ENCODE data around the gene UBXN11.

The UBXN11 gene

DNA sequence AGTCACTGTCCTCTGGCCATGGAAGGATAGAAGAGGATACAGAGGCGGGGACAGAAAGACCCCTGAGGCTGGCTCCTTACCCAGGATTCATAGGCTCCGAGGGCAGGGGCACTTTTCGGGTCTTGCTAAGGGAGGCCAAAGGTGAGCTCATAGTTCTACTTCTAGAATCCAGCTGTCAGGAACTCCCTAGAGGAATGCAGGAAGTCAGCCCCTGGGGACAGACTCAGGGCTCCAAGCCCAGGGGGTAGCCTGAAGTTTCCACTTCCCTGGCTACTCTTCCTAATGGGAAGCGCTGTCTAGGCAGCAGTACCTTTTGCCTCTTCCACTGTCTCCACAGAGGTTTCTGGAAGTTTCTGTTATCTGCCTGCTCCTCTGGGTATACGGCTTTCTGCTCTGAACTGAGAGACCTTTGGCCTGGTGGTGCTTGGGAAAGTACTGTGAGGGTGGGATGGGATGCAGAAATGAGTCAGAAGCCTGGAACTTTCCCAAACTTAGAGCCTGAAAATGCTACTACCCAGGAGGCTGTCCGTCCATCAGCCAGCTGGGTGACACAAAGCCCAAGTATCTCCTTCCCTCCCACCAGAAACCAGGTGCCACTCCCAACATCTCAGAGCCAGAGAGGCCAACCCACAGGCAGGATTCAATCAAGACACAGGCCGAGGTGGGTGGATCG is 3.6 kb downstream of the UBXN11 start:
- no peak overlapping the region for H2BK120ac ChIP-seq (ENCODE audit: low read depth, low read length)
- no peak overlapping the region for H2BK5ac ChIP-seq (ENCODE audit: low read depth, low read length, poor library complexity, severe bottlenecking)
- H3K79me1 ChIP-seq (replicated peaks; ENCODE audit: low read length, poor library complexity, severe bottlenecking): peaks cover 31% of the 10 kb centered on the region
- H3K9ac ChIP-seq (ENCODE audit: low read length): peak overlapping the region; percentile 29
- no peaks in the 10 kb centered on the region for H3K9me3 ChIP-seq (ENCODE audit: control insufficient read depth, low read length)
- peak overlapping the region; percentile 20 for H3K27ac ChIP-seq (ENCODE audit: low read length, poor library complexity, severe bottlenecking)
- WGBS: 46% methylated on average over 8 of the region's 8 CpGs
- peak overlapping the region in 1 of 2 experiments; percentile 19 for H3K4me3 ChIP-seq (ENCODE audit: insufficient read depth in 1 of 2, low read depth in 1 of 2, low read length in 2 of 2)
- H3K4me1 ChIP-seq (ENCODE audit: control insufficient read depth, insufficient read depth, low read depth, low read length): peaks cover 19% of the 10 kb centered on the region
- H2BK15ac ChIP-seq (ENCODE audit: low read depth, poor library complexity, severe bottlenecking): no peak overlapping the region
- peaks cover 0 to 12% of the 10 kb centered on the region in 2 experiments for H3K36me3 ChIP-seq (ENCODE audit: control insufficient read depth in 1 of 2, insufficient read depth in 2 of 2, low read depth in 1 of 2, low read length in 2 of 2)
- no peak overlapping the region for H3K4ac ChIP-seq (ENCODE audit: low read depth in 1 of 2, low read length in 2 of 2)
- no peak overlapping the region for H2AFZ ChIP-seq (ENCODE audit: low read depth, low read length)
- peak overlapping the region in 1 of 2 experiments; percentile 52 for H2BK12ac ChIP-seq (ENCODE audit: low read length in 2 of 2)
- H4K91ac ChIP-seq (ENCODE audit: low read length): no peak overlapping the region
- peak; percentile 62 for DNase-seq
- peak overlapping the region; percentile 27 for H2AK5ac ChIP-seq (ENCODE audit: low read length, severe bottlenecking)
- H3K14ac ChIP-seq (ENCODE audit: low read length in 2 of 2): no peak overlapping the region
- no peaks in the 10 kb centered on the region for H3K27me3 ChIP-seq (ENCODE audit: control insufficient read depth in 1 of 2, insufficient read depth in 1 of 2, low read length in 2 of 2)
- H3K23ac ChIP-seq (ENCODE audit: low read length in 2 of 2): no peak overlapping the region
- peak overlapping the region in 1 of 2 experiments; percentile 62 for H3K18ac ChIP-seq (ENCODE audit: low read depth in 1 of 2, low read length in 2 of 2)
- peak overlapping the region; percentile 42 for H4K8ac ChIP-seq (ENCODE audit: low read length)
- no peak overlapping the region for H3K4me2 ChIP-seq (ENCODE audit: low read length, poor library complexity, severe bottlenecking)

DNA sequence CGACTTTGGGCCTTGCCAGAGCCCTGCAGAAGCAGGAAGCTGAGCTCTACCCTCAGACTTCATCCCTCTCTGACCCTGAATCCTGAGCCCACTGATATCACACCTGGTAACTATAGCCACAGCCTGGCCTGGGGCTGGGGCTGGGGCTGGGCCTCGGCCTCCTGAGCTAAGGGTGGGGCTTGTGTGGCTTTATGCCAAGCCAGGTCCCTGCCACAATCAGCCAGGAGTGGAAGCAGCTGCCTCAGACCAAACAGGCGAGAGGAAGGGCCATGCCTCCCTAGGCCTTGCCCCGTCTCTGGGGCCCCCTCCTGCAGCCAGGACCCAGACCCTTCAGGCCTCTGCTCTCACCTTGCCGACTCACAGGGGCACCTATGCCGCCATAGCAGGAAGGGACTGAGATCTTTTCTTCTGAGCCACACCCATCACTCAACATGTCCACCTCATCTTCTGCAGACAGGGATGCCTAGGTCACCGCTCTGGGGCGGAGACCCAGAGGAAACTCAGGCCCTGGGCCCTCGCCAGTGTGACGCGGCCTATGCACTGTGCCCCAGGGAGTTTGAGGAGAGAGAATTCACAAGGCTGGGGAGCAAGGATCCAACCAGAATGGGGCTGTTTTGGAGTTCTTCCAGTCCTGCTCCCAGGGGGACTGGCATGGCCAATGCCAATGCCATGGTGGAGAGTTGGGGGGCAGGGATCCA is 5.7 kb downstream of the UBXN11 start:
- Histone ChIP-seq H3K27me3 (ENCODE audit: control insufficient read depth in 1 of 2, insufficient read depth in 1 of 2, low read length in 2 of 2) (no peaks in the 10 kb centered on the region), H2AFZ (ENCODE audit: low read depth, low read length) (no peak overlapping the region), H2BK15ac (ENCODE audit: low read depth, poor library complexity, severe bottlenecking) (no peak overlapping the region), H3K14ac (ENCODE audit: low read length in 2 of 2) (no peak overlapping the region), H3K9me3 (ENCODE audit: control insufficient read depth, low read length) (no peaks in the 10 kb centered on the region), H2BK5ac (ENCODE audit: low read depth, low read length, poor library complexity, severe bottlenecking) (no peak overlapping the region), H3K9ac (ENCODE audit: low read length) (no peak overlapping the region), H3K4ac (ENCODE audit: low read depth in 1 of 2, low read length in 2 of 2) (no peak overlapping the region), H3K4me2 (ENCODE audit: low read length, poor library complexity, severe bottlenecking) (no peak overlapping the region), H2BK120ac (ENCODE audit: low read depth, low read length) (no peak overlapping the region), H2AK5ac (ENCODE audit: low read length, severe bottlenecking) (no peak overlapping the region), H3K27ac (ENCODE audit: low read length, poor library complexity, severe bottlenecking) (no peak overlapping the region), H2BK12ac (ENCODE audit: low read length in 2 of 2) (no peak overlapping the region), H4K91ac (ENCODE audit: low read length) (no peak overlapping the region), H3K36me3 (ENCODE audit: control insufficient read depth in 1 of 2, insufficient read depth in 2 of 2, low read depth in 1 of 2, low read length in 2 of 2) (peaks cover 14 to 33% of the 10 kb centered on the region in 2 experiments), H3K4me1 (ENCODE audit: control insufficient read depth, insufficient read depth, low read depth, low read length) (peaks cover 16% of the 10 kb centered on the region), H3K23ac (ENCODE audit: low read length in 2 of 2) (no peak overlapping the region), H4K8ac (ENCODE audit: low read length) (no peak overlapping the region), H3K79me1 (replicated peaks; ENCODE audit: low read length, poor library complexity, severe bottlenecking) (peaks cover 26% of the 10 kb centered on the region), H3K4me3 (ENCODE audit: insufficient read depth in 1 of 2, low read depth in 1 of 2, low read length in 2 of 2) (no peak overlapping the region), H3K18ac (ENCODE audit: low read depth in 1 of 2, low read length in 2 of 2) (no peak overlapping the region)
- no peak for DNase-seq
- WGBS: 93% methylated on average over 11 of the region's 11 CpGs

DNA sequence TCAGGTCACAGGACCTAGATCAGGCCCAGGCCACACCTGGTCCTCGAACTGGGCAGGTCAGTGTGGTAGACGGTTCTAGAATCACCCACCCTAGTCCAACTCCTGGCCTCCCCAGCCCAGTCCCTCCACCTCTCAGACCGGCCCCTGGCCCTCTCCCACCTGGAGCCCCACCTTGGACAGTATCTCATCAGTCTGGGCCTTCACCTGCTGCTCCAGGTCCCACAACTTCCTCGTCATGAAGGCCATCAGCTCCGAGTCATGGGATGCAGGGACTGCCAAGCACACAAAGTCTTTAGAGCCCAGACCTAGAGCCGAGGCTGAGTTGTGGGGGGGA is 8.7 kb downstream of the UBXN11 start:
- DNase-seq: no peak
- no peaks in the 10 kb centered on the region for H3K9me3 ChIP-seq (ENCODE audit: control insufficient read depth, low read length)
- H4K91ac ChIP-seq (ENCODE audit: low read length): no peak overlapping the region
- 69% methylated on average over 5 of the region's 6 CpGs for WGBS
- peak overlapping the region; percentile 23 for H2BK120ac ChIP-seq (ENCODE audit: low read depth, low read length)
- H2BK5ac ChIP-seq (ENCODE audit: low read depth, low read length, poor library complexity, severe bottlenecking): no peak overlapping the region
- H3K4me3 ChIP-seq (ENCODE audit: insufficient read depth in 1 of 2, low read depth in 1 of 2, low read length in 2 of 2): no peak overlapping the region
- H3K4me2 ChIP-seq (ENCODE audit: low read length, poor library complexity, severe bottlenecking): no peak overlapping the region
- H3K4ac ChIP-seq (ENCODE audit: low read depth in 1 of 2, low read length in 2 of 2): no peak overlapping the region
- no peak overlapping the region for H2BK12ac ChIP-seq (ENCODE audit: low read length in 2 of 2)
- no peaks in the 10 kb centered on the region for H3K27me3 ChIP-seq (ENCODE audit: control insufficient read depth in 1 of 2, insufficient read depth in 1 of 2, low read length in 2 of 2)
- H3K36me3 ChIP-seq (ENCODE audit: control insufficient read depth in 1 of 2, insufficient read depth in 2 of 2, low read depth in 1 of 2, low read length in 2 of 2): peaks cover 22 to 41% of the 10 kb centered on the region in 2 experiments
- H3K4me1 ChIP-seq (ENCODE audit: control insufficient read depth, insufficient read depth, low read depth, low read length): peaks cover 8% of the 10 kb centered on the region
- H3K9ac ChIP-seq (ENCODE audit: low read length): no peak overlapping the region
- H3K18ac ChIP-seq (ENCODE audit: low read depth in 1 of 2, low read length in 2 of 2): no peak overlapping the region
- no peak overlapping the region for H2AK5ac ChIP-seq (ENCODE audit: low read length, severe bottlenecking)
- peak overlapping the region; percentile 14 for H4K8ac ChIP-seq (ENCODE audit: low read length)
- H3K79me1 ChIP-seq (replicated peaks; ENCODE audit: low read length, poor library complexity, severe bottlenecking): peaks cover 14% of the 10 kb centered on the region
- H3K14ac ChIP-seq (ENCODE audit: low read length in 2 of 2): no peak overlapping the region
- no peak overlapping the region for H3K27ac ChIP-seq (ENCODE audit: low read length, poor library complexity, severe bottlenecking)
- no peak overlapping the region for H3K23ac ChIP-seq (ENCODE audit: low read length in 2 of 2)
- H2BK15ac ChIP-seq (ENCODE audit: low read depth, poor library complexity, severe bottlenecking): no peak overlapping the region
- no peak overlapping the region for H2AFZ ChIP-seq (ENCODE audit: low read depth, low read length)

DNA sequence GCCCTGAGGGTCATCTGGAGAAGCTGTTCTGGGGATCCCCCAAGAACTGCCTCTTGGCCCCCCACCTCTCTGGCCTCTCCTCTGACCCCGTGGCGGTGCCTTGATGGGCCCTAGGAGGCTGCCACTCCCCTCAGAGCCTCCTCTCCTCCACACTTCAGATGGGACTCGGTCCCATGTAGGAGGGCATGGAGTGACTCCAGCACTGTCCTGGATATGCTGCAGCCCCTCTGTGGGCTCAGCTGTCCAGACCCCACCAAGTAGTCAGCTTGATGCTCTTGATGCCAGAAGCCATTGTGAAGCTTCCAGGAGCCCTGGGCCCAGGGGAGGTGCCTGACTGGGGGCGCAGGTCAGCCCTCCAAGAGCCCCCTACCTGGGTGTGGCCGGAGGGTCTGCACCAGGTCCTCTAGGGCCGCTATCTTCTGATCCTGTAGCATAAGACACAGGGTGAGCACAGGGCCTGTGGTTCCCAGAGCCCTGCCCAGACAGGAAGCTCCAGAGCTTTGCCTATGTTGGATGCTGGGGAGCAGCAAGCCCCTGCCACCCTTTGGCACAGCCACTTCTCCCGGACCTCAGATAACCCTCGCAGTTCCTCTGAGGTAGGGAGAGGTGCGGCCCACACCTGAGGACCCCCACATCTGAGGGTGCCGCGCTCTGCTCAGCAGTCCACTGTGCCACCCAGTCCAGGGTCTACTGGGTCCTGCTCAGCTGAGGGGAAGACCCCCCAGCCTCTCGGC is 9.2 kb downstream of the UBXN11 start:
- Histone ChIP-seq H3K4me2 (ENCODE audit: low read length, poor library complexity, severe bottlenecking) (no peak overlapping the region), H3K14ac (ENCODE audit: low read length in 2 of 2) (no peak overlapping the region), H3K36me3 (ENCODE audit: control insufficient read depth in 1 of 2, insufficient read depth in 2 of 2, low read depth in 1 of 2, low read length in 2 of 2) (peaks cover 22 to 41% of the 10 kb centered on the region in 2 experiments), H2AFZ (ENCODE audit: low read depth, low read length) (no peak overlapping the region), H2BK120ac (ENCODE audit: low read depth, low read length) (peak overlapping the region; percentile 23), H3K79me1 (replicated peaks; ENCODE audit: low read length, poor library complexity, severe bottlenecking) (peaks cover 12% of the 10 kb centered on the region), H2BK5ac (ENCODE audit: low read depth, low read length, poor library complexity, severe bottlenecking) (no peak overlapping the region), H2BK15ac (ENCODE audit: low read depth, poor library complexity, severe bottlenecking) (no peak overlapping the region), H2AK5ac (ENCODE audit: low read length, severe bottlenecking) (no peak overlapping the region), H3K9ac (ENCODE audit: low read length) (no peak overlapping the region), H3K27me3 (ENCODE audit: control insufficient read depth in 1 of 2, insufficient read depth in 1 of 2, low read length in 2 of 2) (no peaks in the 10 kb centered on the region), H3K9me3 (ENCODE audit: control insufficient read depth, low read length) (no peaks in the 10 kb centered on the region), H4K91ac (ENCODE audit: low read length) (no peak overlapping the region), H3K27ac (ENCODE audit: low read length, poor library complexity, severe bottlenecking) (no peak overlapping the region), H3K4me3 (ENCODE audit: insufficient read depth in 1 of 2, low read depth in 1 of 2, low read length in 2 of 2) (no peak overlapping the region), H4K8ac (ENCODE audit: low read length) (no peak overlapping the region), H2BK12ac (ENCODE audit: low read length in 2 of 2) (peak overlapping the region in 1 of 2 experiments; percentile 71), H3K4ac (ENCODE audit: low read depth in 1 of 2, low read length in 2 of 2) (no peak overlapping the region), H3K4me1 (ENCODE audit: control insufficient read depth, insufficient read depth, low read depth, low read length) (peaks cover 6% of the 10 kb centered on the region), H3K23ac (ENCODE audit: low read length in 2 of 2) (no peak overlapping the region), H3K18ac (ENCODE audit: low read depth in 1 of 2, low read length in 2 of 2) (no peak overlapping the region)
- DNase-seq: no peak
- 94% methylated on average over 12 of the region's 12 CpGs for WGBS

Measured in mesenchymal stem cell (in vitro differentiated cells and primary cell).